Measurements from ENCODE around the gene S100A5.
A peak's percentile ranks its signal among the peaks of the same experiment; 100 is the strongest.

The S100A5 gene

GRCh38 chr1:153544453-153545066, 3.8 kb upstream of the S100A5 start:
- H3K27ac ChIP-seq = peak overlapping the region; percentile 41
- TF ChIP-seq CTCF (IDR thresholded peaks at IDR 0.05) = no peak
- TF ChIP-seq ZFX (IDR thresholded peaks at IDR 0.05; ENCODE audit: borderline replicate concordance) = no peak

- no peak overlapping the region for H3K27ac ChIP-seq
- TF ChIP-seq CTCF (IDR thresholded peaks at IDR 0.05) (no peak), ZFX (IDR thresholded peaks at IDR 0.05; ENCODE audit: borderline replicate concordance) (no peak)
Observed at GRCh38 chr1:153543736-153544135, 3.0 kb upstream of the S100A5 start.

- H3K27ac ChIP-seq = no peak overlapping the region
- TF ChIP-seq ZFX (IDR thresholded peaks at IDR 0.05; ENCODE audit: borderline replicate concordance) = no peak
- TF ChIP-seq CTCF (IDR thresholded peaks at IDR 0.05) = no peak
Observed at GRCh38 chr1:153542956-153543711, 2.4 kb upstream of the S100A5 start.

- no peak overlapping the region for H3K27ac ChIP-seq
- TF ChIP-seq CTCF (IDR thresholded peaks at IDR 0.05) = no peak
- TF ChIP-seq ZFX (IDR thresholded peaks at IDR 0.05; ENCODE audit: borderline replicate concordance) = no peak
Observed at GRCh38 chr1:153541641-153542590, 1.2 kb upstream of the S100A5 start.

- H3K27ac ChIP-seq = no peak overlapping the region
- no peak for TF ChIP-seq ZFX (IDR thresholded peaks at IDR 0.05; ENCODE audit: borderline replicate concordance)
- TF ChIP-seq CTCF (IDR thresholded peaks at IDR 0.05) = no peak
Observed at GRCh38 chr1:153539395-153540093, 1.2 kb downstream of the S100A5 start.

GRCh38 chr1:153538315-153538821, 2.4 kb downstream of the S100A5 start:
- peak overlapping the region; percentile 81 for H3K27ac ChIP-seq
- TF ChIP-seq ZFX (IDR thresholded peaks at IDR 0.05; ENCODE audit: borderline replicate concordance) (no peak), CTCF (IDR thresholded peaks at IDR 0.05) (peak; percentile 30)
